ENCODE measurements around the gene PIGW.
A peak's percentile ranks its signal among the peaks of the same experiment; 100 is the strongest.

The PIGW gene

GRCh38 chr17:36540696-36541095 lies 5.9 kb downstream of the PIGW start:
- DNase-seq (ENCODE audit: insufficient read length, low spot score) (no peak), FAIRE-seq (no peak)
- TF ChIP-seq TAF1 (IDR thresholded peaks at IDR 0.05; ENCODE audit: low read depth, low read length): no peak
- no peak for TF ChIP-seq POU2F2 (IDR thresholded peaks at IDR 0.05; ENCODE audit: low read depth, low read length)
- no peak for TF ChIP-seq POLR2A (IDR thresholded peaks at IDR 0.05; ENCODE audit: low read depth, low read length)
- TF ChIP-seq SPI1 (IDR thresholded peaks at IDR 0.05; ENCODE audit: low read depth, low read length): no peak
- TF ChIP-seq POLR2AphosphoS5 (IDR thresholded peaks at IDR 0.05; ENCODE audit: low read depth, low read length): no peak
- TF ChIP-seq PAX5 (IDR thresholded peaks at IDR 0.05; ENCODE audit: insufficient read depth, low read length, severe bottlenecking): no peak

DNA sequence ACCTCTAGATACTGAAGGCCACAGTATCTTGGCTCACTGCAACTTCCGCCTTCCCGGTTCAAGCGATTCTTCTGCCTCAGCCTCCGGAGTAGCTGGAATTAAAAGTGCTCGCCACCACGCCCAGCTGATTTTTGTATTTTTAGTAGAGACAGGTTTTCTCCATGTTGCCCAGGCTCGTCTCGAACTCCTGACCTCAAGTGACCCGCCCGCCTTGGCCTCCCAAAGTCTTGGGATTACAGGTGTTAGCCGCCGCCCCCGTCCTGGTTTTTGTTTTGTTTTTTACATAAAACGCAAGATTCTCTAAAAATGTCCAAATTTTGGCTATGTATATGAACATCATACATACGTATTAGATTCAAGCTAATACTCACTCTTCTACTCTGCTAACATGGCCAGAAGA lies 8.0 kb downstream of the PIGW start:
- TF ChIP-seq SPI1 (IDR thresholded peaks at IDR 0.05; ENCODE audit: low read depth, low read length) (no peak), POU2F2 (IDR thresholded peaks at IDR 0.05; ENCODE audit: low read depth, low read length) (no peak), TAF1 (IDR thresholded peaks at IDR 0.05; ENCODE audit: low read depth, low read length) (no peak), POLR2A (IDR thresholded peaks at IDR 0.05; ENCODE audit: low read depth, low read length) (no peak), PAX5 (IDR thresholded peaks at IDR 0.05; ENCODE audit: insufficient read depth, low read length, severe bottlenecking) (no peak), POLR2AphosphoS5 (IDR thresholded peaks at IDR 0.05; ENCODE audit: low read depth, low read length) (no peak)
- no peak for DNase-seq (ENCODE audit: insufficient read length, low spot score)
- FAIRE-seq: no peak

DNA sequence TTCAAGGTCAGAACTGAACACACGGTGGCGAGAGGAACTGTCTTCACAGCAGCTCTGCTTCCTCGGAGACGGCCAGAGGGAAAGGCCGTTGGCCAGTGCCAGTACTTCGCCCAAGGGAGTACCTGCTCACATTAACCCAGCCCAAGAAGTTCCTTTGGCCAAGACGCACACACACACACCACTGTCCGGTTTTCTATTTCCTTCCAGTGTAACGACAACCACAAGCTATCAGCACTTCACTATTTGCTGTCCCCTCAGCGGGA lies 9.2 kb downstream of the PIGW start:
- no peak for FAIRE-seq
- TF ChIP-seq PAX5 (IDR thresholded peaks at IDR 0.05; ENCODE audit: insufficient read depth, low read length, severe bottlenecking) (no peak), SPI1 (IDR thresholded peaks at IDR 0.05; ENCODE audit: low read depth, low read length) (no peak), POU2F2 (IDR thresholded peaks at IDR 0.05; ENCODE audit: low read depth, low read length) (no peak), POLR2AphosphoS5 (IDR thresholded peaks at IDR 0.05; ENCODE audit: low read depth, low read length) (no peak), TAF1 (IDR thresholded peaks at IDR 0.05; ENCODE audit: low read depth, low read length) (no peak), POLR2A (IDR thresholded peaks at IDR 0.05; ENCODE audit: low read depth, low read length) (no peak)
- DNase-seq (ENCODE audit: insufficient read length, low spot score): peak; percentile 27

- no peak for FAIRE-seq
These were observed 9.7 kb downstream of the PIGW start, which contains the start of gene GGNBP2 for GRCh38 chr17:36544307-36545076. GGNBP2 (plus strand) TSS chr17:36544919; CDS start chr17:36545725, 806 bp downstream.

GRCh38 chr17:36545077-36545464 lies 10.3 kb downstream of the PIGW start:
- TF ChIP-seq PAX5 (IDR thresholded peaks at IDR 0.05; ENCODE audit: insufficient read depth, low read length, severe bottlenecking) (no peak), POLR2A (IDR thresholded peaks at IDR 0.05; ENCODE audit: low read depth, low read length) (peak; percentile 90), POU2F2 (IDR thresholded peaks at IDR 0.05; ENCODE audit: low read depth, low read length) (0 out of 2 replicates have a peak, but pooled peaks have one; percentile 40), POLR2AphosphoS5 (IDR thresholded peaks at IDR 0.05; ENCODE audit: low read depth, low read length) (peak; percentile 89), TAF1 (IDR thresholded peaks at IDR 0.05; ENCODE audit: low read depth, low read length) (no peak; the same call in 1 of the 2 replicates), SPI1 (IDR thresholded peaks at IDR 0.05; ENCODE audit: low read depth, low read length) (no peak)
- DNase-seq (ENCODE audit: insufficient read length, low spot score): no peak
- no peak for FAIRE-seq

More at GRCh38 chr17:36544307-36545076, 9.7 kb downstream of the PIGW start, which contains the start of gene GGNBP2:
- no peak; the same call in 1 of the 2 replicates for TF ChIP-seq POU2F2 (IDR thresholded peaks at IDR 0.05; ENCODE audit: low read depth, low read length)
- peak; percentile 26; the same call in 1 of the 2 replicates for TF ChIP-seq POLR2A (IDR thresholded peaks at IDR 0.05; ENCODE audit: low read depth, low read length)
- TF ChIP-seq TAF1 (IDR thresholded peaks at IDR 0.05; ENCODE audit: low read depth, low read length): peak; percentile 58; the same call in 1 of the 2 replicates
- DNase-seq (ENCODE audit: insufficient read length, low spot score): peak; percentile 79

- 0 out of 2 replicates have a peak, but pooled peaks have one; percentile 7 for TF ChIP-seq POLR2A (IDR thresholded peaks at IDR 0.05; ENCODE audit: low read depth, low read length)
- TF ChIP-seq POLR2AphosphoS5 (IDR thresholded peaks at IDR 0.05; ENCODE audit: low read depth, low read length): no peak; the same call in 1 of the 2 replicates
- peak; percentile 94 for TF ChIP-seq PAX5 (IDR thresholded peaks at IDR 0.05; ENCODE audit: insufficient read depth, low read length, severe bottlenecking)
- no peak for TF ChIP-seq SPI1 (IDR thresholded peaks at IDR 0.05; ENCODE audit: low read depth, low read length)
- TF ChIP-seq POU2F2 (IDR thresholded peaks at IDR 0.05; ENCODE audit: low read depth, low read length): peak; percentile 85
- TF ChIP-seq TAF1 (IDR thresholded peaks at IDR 0.05; ENCODE audit: low read depth, low read length): peak; percentile 79
- DNase-seq (ENCODE audit: insufficient read length, low spot score) (peak; percentile 89), FAIRE-seq (no peak)
These were observed 11.0 kb downstream of the PIGW start for GRCh38 chr17:36545465-36546417.

DNA sequence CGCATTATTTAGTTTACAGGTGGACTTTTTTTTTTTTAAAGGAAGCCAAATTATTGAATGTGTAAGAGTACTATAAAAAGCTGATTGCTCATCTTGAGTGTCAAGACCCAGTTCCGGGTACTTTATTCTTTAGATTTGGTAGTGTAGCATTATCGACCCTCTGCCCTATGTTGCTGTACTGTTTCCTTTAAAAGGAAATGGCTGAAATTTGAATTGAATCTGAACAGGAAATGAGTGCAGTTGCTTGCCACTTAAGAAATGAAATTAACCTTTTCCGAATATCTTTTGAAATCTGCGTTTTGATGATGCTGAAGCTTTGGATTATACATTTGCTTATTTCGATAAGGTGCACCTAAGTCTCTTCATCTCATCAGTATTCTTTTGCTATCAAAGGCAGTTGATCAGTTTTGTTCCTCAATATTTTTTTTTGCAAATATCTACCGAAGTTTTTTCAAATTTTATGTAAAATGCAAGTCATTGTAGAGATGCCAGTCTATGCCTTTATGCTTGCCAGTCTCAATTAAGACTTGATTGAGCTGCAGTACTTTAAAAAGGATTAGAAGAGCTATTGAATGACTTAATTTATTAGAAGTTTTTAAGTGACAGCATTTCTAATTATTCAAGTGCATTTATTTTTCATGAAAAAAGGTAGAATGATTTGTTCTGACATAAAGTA lies 11.8 kb downstream of the PIGW start:
- TF ChIP-seq SPI1 (IDR thresholded peaks at IDR 0.05; ENCODE audit: low read depth, low read length) (no peak), POLR2A (IDR thresholded peaks at IDR 0.05; ENCODE audit: low read depth, low read length) (no peak), POU2F2 (IDR thresholded peaks at IDR 0.05; ENCODE audit: low read depth, low read length) (no peak), TAF1 (IDR thresholded peaks at IDR 0.05; ENCODE audit: low read depth, low read length) (no peak), PAX5 (IDR thresholded peaks at IDR 0.05; ENCODE audit: insufficient read depth, low read length, severe bottlenecking) (no peak), POLR2AphosphoS5 (IDR thresholded peaks at IDR 0.05; ENCODE audit: low read depth, low read length) (no peak)
- DNase-seq (ENCODE audit: insufficient read length, low spot score) (no peak), FAIRE-seq (no peak)

DNA sequence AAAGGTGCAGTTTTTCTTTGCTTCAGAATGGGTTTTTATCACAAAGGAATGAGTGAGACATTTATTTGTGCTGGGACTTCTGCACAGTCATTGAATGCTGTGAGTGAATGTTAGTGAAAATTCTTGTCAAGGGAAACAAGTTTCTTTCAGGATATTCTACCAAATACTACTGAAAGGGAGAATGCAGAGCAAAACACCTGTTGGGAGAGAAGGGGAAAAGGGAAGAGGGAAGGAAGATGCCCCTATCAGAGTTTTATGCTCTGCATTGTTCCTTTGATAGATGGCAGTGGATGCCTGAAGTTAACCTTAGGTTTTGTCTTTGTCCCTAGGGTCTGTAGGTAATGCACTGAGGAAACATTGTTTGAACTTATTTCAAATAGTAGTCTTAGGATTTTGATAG lies 13.0 kb downstream of the PIGW start:
- DNase-seq (ENCODE audit: insufficient read length, low spot score) (no peak), FAIRE-seq (no peak)
- no peak for TF ChIP-seq PAX5 (IDR thresholded peaks at IDR 0.05; ENCODE audit: insufficient read depth, low read length, severe bottlenecking)
- TF ChIP-seq TAF1 (IDR thresholded peaks at IDR 0.05; ENCODE audit: low read depth, low read length): no peak
- no peak for TF ChIP-seq POLR2A (IDR thresholded peaks at IDR 0.05; ENCODE audit: low read depth, low read length)
- no peak for TF ChIP-seq POU2F2 (IDR thresholded peaks at IDR 0.05; ENCODE audit: low read depth, low read length)
- TF ChIP-seq POLR2AphosphoS5 (IDR thresholded peaks at IDR 0.05; ENCODE audit: low read depth, low read length): no peak
- TF ChIP-seq SPI1 (IDR thresholded peaks at IDR 0.05; ENCODE audit: low read depth, low read length): no peak
